Ovary (tissue), 3 donors: ENCODE results near the gene TFPI2.

ENCODE experiments used
- CTCF ChIP-seq, 3 donors: fragments of 450-650 bp in 2 of 3; fragments of 200-600 bp in 1 of 3; IDR thresholded peaks; one replicate each; pipeline versions ENCODE4 v1.5.1 to v1.8.0; 2016 to 2022; ENCODE audit warnings: antibody characterized with exemption in 3 of 3, mild to moderate bottlenecking in 1 of 3
- EP300 ChIP-seq: sonication (generic); formaldehyde crosslinking; IDR thresholded peaks from one replicate; pipeline ENCODE4 v1.6.1; 2017; ENCODE audit warnings: antibody characterized with exemption
- donor health status: DM: no; HTN: no; CAD: no.

GRCh38 chr7:93889261-93889660, 1.3 kb downstream of the TFPI2 start:
- TF ChIP-seq CTCF (IDR thresholded peaks at IDR 0.05) (no peak), EP300 (no peak)
